IMR-90 (cell line): Measurements from ENCODE around the gene PACS1. TPM values are rescaled to one million over a fixed set of nuclear protein-coding genes. Genes with fewer than 3 reads are reported as not detected.

Source experiments
- ATAC-seq: fragments of 200-7000 bp; cut with Tn5 transposase; 2 replicates; pipeline ENCODE4 v1.9.1; 2020; ENCODE audit warnings: low read depth, mild to moderate bottlenecking, moderate library complexity
- BruUV-seq: library from RNA; stranded (reverse); fragments of 400-500 nt; replicated peaks from 2 replicates; lab custom pipeline; 2021; lab: Mats Ljungman, UMichigan
- CTCF ChIA-PET: fragments of 300-600 bp; formaldehyde crosslinking; extraction: SDS; loops from one replicate; lab custom pipeline; 2021; ENCODE audit warnings: antibody characterized with exemption; lab: Yijun Ruan, JAX
- POLR2A ChIA-PET: fragments of 300-600 bp; sonication (Branson Sonifier 250); formaldehyde crosslinking; loops from one replicate; lab custom pipeline; 2022; ENCODE audit warnings: antibody characterized with exemption; ENCODE audit not compliant: unreplicated experiment; lab: Charles Lee
- DNase-seq: peaks from one replicate; pipeline ENCODE4 v3.0.0; 2013
- H2AFZ ChIP-seq: replicated peaks from 2 replicates; pipeline ENCODE3; 2013; ENCODE audit warnings: low read length, mild to moderate bottlenecking; ENCODE audit not compliant: poor library complexity
- H2AK5ac ChIP-seq: 2 replicates; pipeline ENCODE4 v1.6.1; 2013; ENCODE audit warnings: low read depth, low read length, inconsistent platforms
- H2AK9ac ChIP-seq: replicated peaks from 2 replicates; pipeline ENCODE3; 2013; ENCODE audit warnings: mild to moderate bottlenecking, low read depth, low read length, moderate library complexity; ENCODE audit not compliant: poor library complexity
- H2BK120ac ChIP-seq: 2 replicates; pipeline ENCODE4 v1.6.1; 2013; ENCODE audit warnings: low read depth, low read length, inconsistent platforms
- H2BK15ac ChIP-seq: 3 replicates; pipeline ENCODE4 v1.6.1; 2013; ENCODE audit warnings: low read depth, low read length, inconsistent platforms
- H2BK20ac ChIP-seq: 2 replicates; pipeline ENCODE4 v1.6.1; 2013; ENCODE audit warnings: low read depth, mild to moderate bottlenecking, inconsistent platforms, low read length, moderate library complexity
- H2BK5ac ChIP-seq: 2 replicates; pipeline ENCODE4 v1.6.1; 2013; ENCODE audit warnings: mild to moderate bottlenecking, low read depth, low read length, inconsistent platforms; ENCODE audit not compliant: poor library complexity, severe bottlenecking
- H3K14ac ChIP-seq: replicated peaks from 2 replicates; pipeline ENCODE4 v1.6.1; 2013; ENCODE audit warnings: low read depth, low read length, inconsistent platforms
- H3K18ac ChIP-seq: 2 replicates; pipeline ENCODE4 v1.6.1; 2013; ENCODE audit warnings: low read depth, low read length, control low read depth
- H3K23ac ChIP-seq: 2 replicates; pipeline ENCODE4 v1.6.1; 2013; ENCODE audit warnings: low read depth, low read length, inconsistent platforms
- H3K27ac ChIP-seq: 2 replicates; pipeline ENCODE4 v1.5.1; 2013; ENCODE audit warnings: mild to moderate bottlenecking, control low read depth, low read length; ENCODE audit not compliant: insufficient read depth
- H3K27me3 ChIP-seq: 2 replicates; pipeline ENCODE4 v1.6.1; 2013; ENCODE audit warnings: low read length; ENCODE audit not compliant: control insufficient read depth, insufficient read depth
- H3K36me3 ChIP-seq: 2 replicates; pipeline ENCODE4 v1.6.1; 2013; ENCODE audit warnings: low read length, mixed read lengths; ENCODE audit not compliant: control insufficient read depth, insufficient read depth
- H3K4ac ChIP-seq: 2 replicates; pipeline ENCODE4 v1.6.1; 2013; ENCODE audit warnings: low read depth, low read length, inconsistent platforms
- H3K4me1 ChIP-seq: 2 replicates; pipeline ENCODE4 v1.6.1; 2013; ENCODE audit warnings: low read length, mixed read lengths; ENCODE audit not compliant: control insufficient read depth, insufficient read depth
- H3K4me2 ChIP-seq: 2 replicates; pipeline ENCODE4 v1.6.1; 2013; ENCODE audit warnings: low read depth, mild to moderate bottlenecking, control low read depth, low read length, moderate library complexity
- H3K4me3 ChIP-seq: 2 replicates; pipeline ENCODE4 v1.5.1; 2013; ENCODE audit warnings: low read depth, mild to moderate bottlenecking, control low read depth, low read length, moderate library complexity; ENCODE audit not compliant: insufficient read depth
- H3K56ac ChIP-seq: 2 replicates; pipeline ENCODE4 v1.6.1; 2013; ENCODE audit warnings: low read length, inconsistent platforms; ENCODE audit not compliant: insufficient read depth; ENCODE audit errors: extremely low read depth
- H3K79me1 ChIP-seq, 2 experiments: 2 replicates each; pipeline ENCODE4 v1.6.1; 2013; ENCODE audit warnings: low read length in 2 of 2, inconsistent platforms in 1 of 2, low read depth in 1 of 2
- H3K9ac ChIP-seq: 2 replicates; pipeline ENCODE4 v1.6.1; 2013; ENCODE audit warnings: low read depth, low read length, control low read depth
- H3K9me1 ChIP-seq: 2 replicates; pipeline ENCODE4 v1.6.1; 2013; ENCODE audit warnings: low read length, inconsistent platforms; ENCODE audit not compliant: insufficient read depth
- H3K9me3 ChIP-seq: 2 replicates; pipeline ENCODE4 v1.6.1; 2013; ENCODE audit warnings: low read length; ENCODE audit not compliant: control insufficient read depth, insufficient read depth
- H4K20me1 ChIP-seq: 2 replicates; pipeline ENCODE4 v1.6.1; 2013; ENCODE audit warnings: low read length, inconsistent platforms; ENCODE audit not compliant: insufficient read depth
- H4K5ac ChIP-seq: 2 replicates; pipeline ENCODE4 v1.6.1; 2013; ENCODE audit warnings: mild to moderate bottlenecking, low read depth, low read length, control low read depth
- H4K8ac ChIP-seq, 2 experiments: 2 replicates each; pipeline ENCODE4 v1.6.1; 2013; ENCODE audit warnings: low read depth in 2 of 2, low read length in 2 of 2, control low read depth in 1 of 2, inconsistent platforms in 1 of 2
- H4K91ac ChIP-seq: 2 replicates; pipeline ENCODE4 v1.6.1; 2013; ENCODE audit warnings: low read depth, low read length, inconsistent platforms; ENCODE audit not compliant: insufficient read depth
- MAZ ChIP-seq: IDR thresholded peaks from 2 replicates; pipeline ENCODE4 v1.6.1; 2012; ENCODE audit warnings: low read depth, mild to moderate bottlenecking, low read length, improper control_type of control experiment, moderate library complexity, borderline replicate concordance
- SMC3 ChIP-seq: fragments of 150-350 bp; IDR thresholded peaks from 2 replicates; pipeline ENCODE4 v1.6.1; 2016; ENCODE audit warnings: low read depth, mild to moderate bottlenecking, antibody characterized with exemption, low read length, moderate library complexity
- whole genome bisulfite sequencing, 2 experiments: methylation state at CpG; one replicate each; pipeline versions ENCODE4 v1.1.5 to v1.1.7; 2013; ENCODE audit warnings: missing lambda C conversion rate in 2 of 2; ENCODE audit not compliant: insufficient read length in 1 of 2; ENCODE audit errors: extremely low coverage in 2 of 2; 5-methylcytosine and 5-hydroxymethylcytosine counted together
- dilution Hi-C: fragments of 300-500 bp; cut with HindIII; formaldehyde crosslinking; loops from one replicate; pipeline ENCODE4 v1.14.3; 2018; ENCODE audit warnings: low sequenced_read_pairs; ENCODE audit not compliant: unreplicated experiment
- in situ Hi-C: fragments of 300-500 bp; cut with MboI; formaldehyde crosslinking; loops from 3 replicates; pipeline ENCODE4 v1.14.3; 2019; ENCODE audit warnings: low sequenced_read_pairs, inconsistent platforms, mixed read lengths
- intact Hi-C: fragments of 100-400 bp; cut with micrococcal nuclease; formaldehyde crosslinking; loops from 2 replicates; pipeline ENCODE4 v1.10.0; 2022
- polyA plus RNA-seq, 3 experiments: library from polyadenylated mRNA; depleted of rRNA; stranded (reverse); fragments of >200 nt; gene quantifications; 2 replicates each; pipeline ENCODE4 v1.2.3, GENCODE V29; 2012; ENCODE audit warnings: low replicate concordance in 1 of 3
- total RNA-seq: library from RNA; depleted of rRNA; stranded (reverse); fragments of >200 nt; gene quantifications from 2 replicates; pipeline ENCODE4 v1.2.3, GENCODE V29; 2012
- TF ChIP-seq, protein P1 (sequence below): conservative IDR thresholded peaks from 2 replicates; pipeline ENCODE4 v1.5.1; 2012; ENCODE audit warnings: mild to moderate bottlenecking, low read depth, low read length, improper control_type of control experiment

PACS1 gene
- total and polyA plus RNA-seq, 2 of the 4 experiments (the other 2 are of a cell fraction) = 7.3 to 32.0 TPM

DNA sequence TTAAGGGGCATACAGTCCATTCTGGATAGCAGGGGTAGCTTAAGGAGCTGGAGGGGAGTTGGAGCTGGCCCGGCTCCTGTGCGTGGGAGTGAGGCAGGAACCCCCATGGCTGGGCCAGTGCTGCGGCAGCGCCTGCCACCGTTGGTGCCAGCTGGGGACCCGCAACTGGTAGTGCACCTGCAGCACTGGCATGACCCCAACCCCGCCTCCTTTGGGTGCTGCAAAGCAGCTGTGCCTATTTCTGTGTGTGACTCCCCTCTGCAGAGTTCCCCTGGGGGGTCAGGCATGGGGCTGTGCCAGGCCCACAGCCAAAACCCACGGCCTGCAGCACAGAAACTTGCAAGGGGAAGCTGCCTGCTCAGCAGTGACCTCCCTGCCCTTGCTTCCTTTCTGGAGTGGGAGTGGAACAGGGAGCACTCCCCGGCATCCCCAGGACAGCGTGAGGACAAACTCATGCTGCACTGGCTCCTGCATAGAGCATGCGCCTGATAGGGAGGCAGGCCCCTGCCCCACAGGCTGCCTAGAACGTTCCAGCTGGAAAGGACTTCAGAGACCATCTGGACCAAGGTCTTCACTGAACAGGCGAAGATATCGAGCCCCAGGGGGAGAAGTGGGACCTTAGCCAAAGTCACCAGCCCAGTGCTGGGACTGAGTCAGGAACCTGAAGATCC, 172.2 kb downstream of the PACS1 start:
- Histone ChIP-seq H3K27ac (no peak overlapping the region), H3K27me3 (no peaks in the 10 kb centered on the region), H2AK9ac (no peak overlapping the region), H4K5ac (no peak overlapping the region), H4K8ac (no peak overlapping the region), H2BK120ac (no peak overlapping the region), H2AFZ (no peak overlapping the region), H3K9me1 (no peaks in the 10 kb centered on the region), H3K4me1 (no peaks in the 10 kb centered on the region), H3K23ac (no peak overlapping the region), H2BK15ac (no peak overlapping the region), H3K36me3 (peaks cover 52% of the 10 kb centered on the region), H4K20me1 (no peaks in the 10 kb centered on the region), H3K4me3 (no peak overlapping the region), H3K9ac (no peak overlapping the region), H3K18ac (no peak overlapping the region), H2BK5ac (no peak overlapping the region), H4K91ac (no peak overlapping the region), H3K4me2 (no peak overlapping the region), H3K9me3 (no peaks in the 10 kb centered on the region), H2BK20ac (no peak overlapping the region), H3K56ac (no peak overlapping the region), H3K79me1 (no peaks in the 10 kb centered on the region; a peak in 1 of 4 replicates), H2AK5ac (no peak overlapping the region), H3K4ac (no peak overlapping the region), H3K14ac (no peak overlapping the region)
- in situ Hi-C loops = no loop called here
- POLR2A ChIA-PET = no interaction called here
- ATAC-seq (no peak), DNase-seq (no peak)
- dilution Hi-C loops = no loop called here
- CTCF ChIA-PET = no interaction called here
- no TSS peak for BruUV-seq
- TF ChIP-seq SMC3 = no peak
- TF ChIP-seq, protein P1, sequence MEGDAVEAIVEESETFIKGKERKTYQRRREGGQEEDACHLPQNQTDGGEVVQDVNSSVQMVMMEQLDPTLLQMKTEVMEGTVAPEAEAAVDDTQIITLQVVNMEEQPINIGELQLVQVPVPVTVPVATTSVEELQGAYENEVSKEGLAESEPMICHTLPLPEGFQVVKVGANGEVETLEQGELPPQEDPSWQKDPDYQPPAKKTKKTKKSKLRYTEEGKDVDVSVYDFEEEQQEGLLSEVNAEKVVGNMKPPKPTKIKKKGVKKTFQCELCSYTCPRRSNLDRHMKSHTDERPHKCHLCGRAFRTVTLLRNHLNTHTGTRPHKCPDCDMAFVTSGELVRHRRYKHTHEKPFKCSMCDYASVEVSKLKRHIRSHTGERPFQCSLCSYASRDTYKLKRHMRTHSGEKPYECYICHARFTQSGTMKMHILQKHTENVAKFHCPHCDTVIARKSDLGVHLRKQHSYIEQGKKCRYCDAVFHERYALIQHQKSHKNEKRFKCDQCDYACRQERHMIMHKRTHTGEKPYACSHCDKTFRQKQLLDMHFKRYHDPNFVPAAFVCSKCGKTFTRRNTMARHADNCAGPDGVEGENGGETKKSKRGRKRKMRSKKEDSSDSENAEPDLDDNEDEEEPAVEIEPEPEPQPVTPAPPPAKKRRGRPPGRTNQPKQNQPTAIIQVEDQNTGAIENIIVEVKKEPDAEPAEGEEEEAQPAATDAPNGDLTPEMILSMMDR = no peak
- no peak for TF ChIP-seq MAZ
- intact Hi-C loops = no loop called here
- 88% methylated on average over 8 of the region's 14 CpGs; no CpG with 5 or more reads in 1 of the 2 experiments for WGBS, 2 experiments
